Measurements from ENCODE around the gene GALNT12. TPM values are rescaled to one million over a fixed set of nuclear protein-coding genes. Genes with fewer than 3 reads are reported as not detected.

The GALNT12 gene
- total RNA-seq, 2 donors from 2014 or later, result 8.1 to 12.0 TPM

DNA sequence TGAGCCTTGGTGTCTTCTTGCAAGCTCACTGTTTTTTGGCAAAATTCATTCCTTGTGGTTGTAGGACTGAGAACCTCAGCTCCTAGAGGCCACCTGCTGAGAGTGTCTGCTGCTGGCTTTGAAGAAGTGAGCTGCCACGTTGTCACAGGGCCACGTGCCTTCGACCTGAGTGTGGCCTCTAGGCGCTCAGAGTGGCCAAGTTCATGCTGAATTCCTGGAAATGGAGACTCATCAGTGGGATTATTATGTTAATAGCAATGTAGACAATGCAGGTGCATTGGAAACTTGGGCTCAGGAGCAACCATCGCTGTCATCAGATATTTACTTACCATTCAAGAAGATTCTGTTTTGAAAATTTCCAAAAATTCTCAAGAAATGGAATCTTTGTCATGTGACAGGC lies 52.5 kb downstream of the GALNT12 start:
- Mint-ChIP-seq H3K9me3 (peaks cover 0 to 7% of the 10 kb centered on the region in 2 donors), H3K36me3 (peaks cover 0 to 13% of the 10 kb centered on the region in 2 donors), H3K27ac (no peak overlapping the region)
- DNase-seq (ENCODE audit: low spot score in 2 of 2), result no peak
- no peak for ATAC-seq

DNA sequence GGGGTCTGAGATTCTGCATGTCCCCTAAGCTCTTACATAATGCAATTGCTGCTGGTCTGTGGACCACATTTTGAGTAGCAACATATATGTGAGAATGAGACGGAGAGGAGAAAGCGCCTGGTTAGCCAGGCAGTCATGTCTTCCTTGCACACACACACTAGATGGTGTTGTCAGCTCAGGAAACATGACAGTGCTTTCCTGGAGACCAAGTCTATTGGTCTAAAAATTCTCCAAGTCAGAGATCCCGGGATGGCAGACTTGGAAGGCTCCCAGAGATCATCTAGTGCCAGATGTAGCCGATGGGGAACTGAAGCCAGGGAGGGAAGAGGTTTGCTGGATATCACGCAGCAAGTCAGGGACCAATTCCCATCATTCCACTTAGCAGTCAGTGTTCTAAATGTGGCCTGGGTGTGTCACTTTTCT lies 53.4 kb downstream of the GALNT12 start:
- peaks cover 0 to 2% of the 10 kb centered on the region in 2 donors for H3K9me3 Mint-ChIP-seq
- ATAC-seq (no peak), DNase-seq (ENCODE audit: low spot score in 2 of 2) (no peak)
- peaks cover 0 to 4% of the 10 kb centered on the region in 2 donors for H3K36me3 Mint-ChIP-seq
- H3K27ac Mint-ChIP-seq, result no peak overlapping the region

DNA sequence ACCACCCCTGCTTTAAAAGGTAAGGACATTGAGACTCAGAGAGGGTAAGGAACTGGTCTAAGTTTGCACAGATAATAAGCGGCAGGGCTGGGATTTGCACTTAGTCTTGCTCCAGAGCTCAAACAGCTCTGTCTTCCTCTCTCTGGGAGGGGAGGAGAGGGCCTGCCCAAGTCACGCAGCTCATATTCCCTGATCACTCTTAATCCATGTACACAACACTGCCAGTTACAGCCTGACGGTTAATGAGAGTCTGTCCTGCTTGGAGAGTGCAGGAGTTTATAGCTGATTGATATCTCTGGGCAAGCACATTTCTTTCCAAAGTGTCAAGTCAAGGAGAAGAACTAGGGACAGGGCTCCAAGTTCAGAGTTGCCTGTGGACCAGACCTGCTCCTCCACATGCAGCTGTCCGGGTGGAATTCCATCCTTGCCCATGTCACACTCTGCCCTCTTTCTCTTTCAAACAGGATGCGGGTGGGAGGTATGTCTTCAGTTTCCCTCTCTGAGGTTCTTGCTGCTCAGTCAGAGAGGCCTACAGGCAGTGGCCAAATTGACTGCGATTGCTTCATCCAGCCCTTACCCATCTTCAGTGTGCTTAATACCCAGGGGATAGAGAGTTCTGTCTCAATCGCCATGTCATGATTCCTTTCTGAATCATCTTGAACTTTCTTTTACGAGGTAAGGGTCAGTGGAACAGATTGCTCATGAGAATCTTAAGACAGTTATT lies 54.5 kb downstream of the GALNT12 start:
- DNase-seq (ENCODE audit: low spot score in 2 of 2), result no peak
- Mint-ChIP-seq H3K36me3 (no peaks in the 10 kb centered on the region), H3K27ac (no peak overlapping the region), H3K9me3 (no peaks in the 10 kb centered on the region)
- peak in 1 of 2 donors; percentile 47 for ATAC-seq

DNA sequence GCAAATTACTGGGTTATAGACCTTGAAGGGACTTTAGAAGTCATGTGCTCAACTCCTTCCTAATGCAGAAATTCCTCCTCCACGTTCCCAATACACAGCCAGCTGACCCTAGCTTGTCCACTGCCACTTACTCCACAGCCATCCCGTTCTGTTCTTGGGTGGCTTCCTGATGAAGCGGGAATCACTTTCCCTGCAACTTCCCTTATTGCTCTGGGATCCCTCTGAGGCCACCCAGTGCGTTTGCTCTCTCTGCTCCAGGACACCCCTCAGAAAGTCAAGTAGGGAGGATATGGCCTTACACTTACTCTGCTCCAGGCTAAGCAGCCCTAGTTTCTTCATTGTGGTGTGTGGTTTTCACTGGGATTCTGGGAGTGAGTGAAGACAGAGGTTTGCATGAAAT lies 55.5 kb downstream of the GALNT12 start:
- Mint-ChIP-seq H3K36me3 (no peaks in the 10 kb centered on the region), H3K27ac (peak overlapping the region in 1 of 2 donors; percentile 26), H3K9me3 (no peaks in the 10 kb centered on the region)
- ATAC-seq (no peak), DNase-seq (ENCODE audit: low spot score in 2 of 2) (no peak)

DNA sequence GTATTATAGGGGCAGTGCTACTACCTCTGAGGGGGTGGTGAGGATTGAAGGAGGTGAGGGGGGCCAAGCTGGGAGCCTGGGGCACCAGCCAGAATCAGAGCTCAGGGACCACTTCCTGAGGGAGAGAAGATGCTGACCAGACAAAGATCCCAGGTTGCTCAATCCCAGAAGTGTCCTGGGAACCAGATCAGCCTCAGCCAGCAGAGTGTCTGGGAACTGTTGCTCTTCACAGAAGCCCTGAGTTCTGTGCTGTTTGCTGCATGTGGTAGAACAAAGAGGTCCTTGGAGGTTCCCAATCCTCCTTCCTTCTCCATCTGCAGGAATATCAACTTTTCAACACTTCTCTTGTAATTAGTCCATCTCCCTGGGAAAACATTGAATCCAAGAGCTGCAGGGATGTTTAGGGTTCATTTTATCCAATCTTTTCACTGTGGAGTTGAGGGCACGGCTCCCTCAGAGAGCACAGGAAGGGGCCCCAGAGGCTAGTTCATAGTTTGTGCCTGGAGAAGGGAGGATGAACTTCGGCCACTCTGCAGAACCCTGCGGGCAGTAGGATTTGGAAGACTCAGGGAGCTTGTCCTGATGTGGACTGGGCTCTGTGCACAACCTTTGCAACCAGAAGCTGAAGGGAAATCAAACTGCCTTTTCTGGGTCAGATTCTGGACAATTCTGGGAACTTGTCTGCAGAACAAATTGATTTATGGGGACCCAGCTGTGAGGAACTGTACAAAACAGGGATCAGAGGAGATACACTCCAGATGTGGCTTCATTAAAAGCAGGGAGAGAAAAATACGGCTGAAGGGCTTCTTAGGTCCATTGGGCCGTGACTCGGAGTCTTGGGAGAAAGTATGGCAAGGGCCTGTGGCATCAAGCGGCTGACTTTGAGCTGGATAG lies 57.1 kb downstream of the GALNT12 start:
- no peak for ATAC-seq
- Mint-ChIP-seq H3K9me3 (no peaks in the 10 kb centered on the region), H3K27ac (no peak overlapping the region), H3K36me3 (no peaks in the 10 kb centered on the region)
- DNase-seq (ENCODE audit: low spot score in 2 of 2), result no peak

DNA sequence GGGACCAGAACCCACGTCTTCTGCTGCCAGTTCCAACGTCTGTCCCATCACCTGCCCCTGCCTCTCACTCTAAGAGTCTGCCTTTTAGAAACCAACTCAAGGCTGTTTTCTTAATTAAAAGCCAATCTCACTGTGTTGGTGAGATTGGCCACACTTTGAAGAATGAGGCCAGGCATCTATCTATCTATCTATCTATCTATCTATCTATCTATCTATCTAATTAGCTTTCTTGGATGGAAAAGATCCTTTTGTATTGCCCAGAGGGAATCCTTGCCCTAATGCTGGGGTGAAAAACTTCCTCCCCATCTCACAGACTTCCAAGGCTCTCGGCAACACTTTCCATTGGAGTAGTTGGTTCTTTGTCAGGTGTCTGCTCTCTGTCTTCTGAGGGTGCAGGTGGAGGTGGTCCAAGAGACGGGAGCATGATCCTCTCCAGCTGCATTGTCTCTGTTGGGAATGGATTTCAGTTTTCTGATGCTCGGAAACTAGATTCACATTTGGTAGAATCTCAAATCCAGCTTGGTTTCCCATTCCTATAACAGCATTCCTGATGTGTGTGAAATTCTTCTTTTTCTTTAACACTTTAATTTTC lies 57.9 kb downstream of the GALNT12 start:
- no peaks in the 10 kb centered on the region for H3K36me3 Mint-ChIP-seq
- H3K9me3 Mint-ChIP-seq, result no peaks in the 10 kb centered on the region
- H3K27ac Mint-ChIP-seq, result peak overlapping the region in 1 of 2 donors; percentile 22
- ATAC-seq (no peak), DNase-seq (ENCODE audit: low spot score in 2 of 2) (no peak)

DNA sequence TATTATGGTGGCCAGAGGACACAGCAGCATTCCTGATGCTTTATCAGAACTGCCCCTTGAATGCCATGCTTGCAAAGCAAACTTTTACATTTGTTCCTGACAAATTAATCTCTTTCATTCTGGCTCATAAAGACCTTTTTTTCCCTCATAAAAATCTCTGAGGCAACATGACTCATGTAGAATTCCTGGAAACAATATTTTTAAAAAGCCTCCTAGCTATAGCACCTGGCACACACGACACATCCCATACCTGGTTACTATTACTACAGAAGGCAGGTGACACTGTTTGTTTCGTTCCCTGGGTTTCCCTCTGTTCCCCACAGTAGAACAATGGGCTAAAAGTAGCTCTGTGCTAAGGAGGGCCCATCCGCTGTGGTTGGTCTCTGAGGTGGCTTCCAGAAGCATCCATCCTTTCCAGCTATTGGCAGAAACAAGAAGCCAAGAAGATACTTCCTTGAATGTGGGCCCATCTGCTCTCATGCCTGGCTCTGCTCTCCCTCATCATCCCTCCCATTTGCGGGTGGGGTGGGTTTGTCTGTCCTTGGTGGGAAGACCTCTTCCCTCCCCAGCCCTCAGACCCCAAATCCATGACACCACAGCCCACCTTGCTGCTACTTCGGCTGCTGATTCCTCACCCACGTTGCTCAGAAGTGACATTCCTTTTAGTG lies 59.1 kb downstream of the GALNT12 start:
- ATAC-seq (no peak), DNase-seq (ENCODE audit: low spot score in 2 of 2) (no peak)
- H3K9me3 Mint-ChIP-seq, result no peaks in the 10 kb centered on the region
- H3K36me3 Mint-ChIP-seq, result no peaks in the 10 kb centered on the region
- peak overlapping the region in 1 of 2 donors; percentile 24 for H3K27ac Mint-ChIP-seq

DNA sequence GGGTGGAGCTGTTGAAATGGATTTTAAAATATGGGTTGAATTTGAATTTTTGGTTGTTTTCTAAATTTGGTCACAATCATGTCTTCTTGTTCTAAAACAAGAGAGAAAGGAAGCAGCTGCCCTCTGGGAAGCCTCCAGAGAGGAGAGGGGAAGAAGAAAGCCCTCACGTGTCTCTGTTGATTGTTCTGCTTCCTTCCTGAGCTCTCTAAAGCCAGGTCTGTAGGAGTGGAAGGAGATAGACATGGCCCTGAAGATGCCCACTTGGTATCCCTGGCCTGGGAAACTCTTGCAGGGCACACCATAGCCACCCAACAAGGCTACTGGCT lies 59.6 kb downstream of the GALNT12 start:
- ATAC-seq (no peak), DNase-seq (ENCODE audit: low spot score in 2 of 2) (no peak)
- no peaks in the 10 kb centered on the region for H3K36me3 Mint-ChIP-seq
- H3K9me3 Mint-ChIP-seq, result peaks cover 0 to 4% of the 10 kb centered on the region in 2 donors
- peak overlapping the region in 1 of 2 donors; percentile 24 for H3K27ac Mint-ChIP-seq

DNA sequence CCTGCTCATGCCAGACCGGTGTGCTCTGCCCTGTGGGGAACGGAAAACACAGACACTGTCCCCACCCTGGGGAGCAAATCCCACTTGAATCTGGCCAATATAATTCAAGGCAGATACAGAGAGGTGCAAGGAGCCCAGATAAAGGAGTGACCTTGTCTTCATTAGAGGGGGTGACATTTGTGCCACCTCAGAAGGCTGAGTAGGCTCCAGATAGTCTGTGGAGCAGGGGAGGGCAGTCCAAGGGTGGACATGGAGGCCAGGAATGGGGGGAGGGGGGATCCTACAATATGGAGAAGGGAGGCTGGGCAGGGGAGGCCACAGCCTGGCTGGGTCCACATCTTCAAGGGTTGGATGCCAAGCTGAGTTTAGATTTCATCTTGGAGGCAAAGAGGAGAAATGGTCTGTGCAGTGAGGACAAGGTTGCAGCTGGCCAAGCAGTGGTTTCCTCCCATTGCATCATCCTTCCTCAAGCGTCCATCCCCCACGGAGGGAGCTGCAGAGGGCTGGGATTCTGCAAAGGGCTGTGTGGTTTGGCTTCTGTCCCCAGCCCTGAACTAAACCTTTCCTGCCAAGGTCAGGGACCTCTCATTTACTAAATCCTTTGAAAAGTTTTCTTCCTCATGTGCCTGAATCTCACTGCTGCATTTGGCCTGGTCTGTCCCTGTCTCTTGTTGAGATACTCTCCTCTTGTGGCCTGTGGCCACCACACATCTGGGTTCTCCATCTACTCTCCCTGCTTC lies 60.1 kb downstream of the GALNT12 start:
- ATAC-seq (no peak), DNase-seq (ENCODE audit: low spot score in 2 of 2) (no peak)
- no peaks in the 10 kb centered on the region for H3K36me3 Mint-ChIP-seq
- H3K27ac Mint-ChIP-seq, result peak overlapping the region in 1 of 2 donors; percentile 24
- peaks cover 0 to 5% of the 10 kb centered on the region in 2 donors for H3K9me3 Mint-ChIP-seq

DNA sequence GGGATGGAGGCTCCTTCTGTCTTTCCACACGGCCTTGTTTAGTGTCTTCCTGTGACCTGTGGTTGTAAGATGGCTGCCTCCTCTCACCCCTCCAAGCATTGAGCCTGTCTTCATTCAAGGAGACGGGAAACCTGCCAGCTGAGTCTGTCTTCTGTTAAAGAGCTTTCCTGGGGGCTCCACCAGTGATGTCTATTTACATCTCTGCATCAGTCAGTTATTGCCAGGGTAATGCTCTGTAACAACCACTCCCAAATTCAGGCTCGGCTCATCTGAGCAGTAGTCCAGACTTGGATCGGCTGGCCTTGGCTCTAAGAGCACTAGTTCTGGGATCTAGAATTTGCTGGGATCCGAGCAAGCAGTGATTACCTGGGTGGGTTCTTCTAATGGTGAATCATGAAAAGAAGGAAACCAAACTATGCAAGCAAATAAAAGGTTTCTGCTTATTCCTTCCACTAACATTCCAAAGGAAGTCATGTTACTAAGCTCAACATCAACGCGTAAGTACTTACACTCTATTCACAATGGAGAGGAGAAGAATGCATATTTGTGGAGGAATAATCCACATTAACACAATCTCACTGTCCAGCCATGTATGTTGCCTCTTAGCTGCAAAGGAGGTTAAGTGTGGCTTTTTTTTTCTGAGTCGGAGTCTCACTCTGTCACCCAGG lies 61.7 kb downstream of the GALNT12 start:
- Mint-ChIP-seq H3K9me3 (peaks cover 0 to 5% of the 10 kb centered on the region in 2 donors), H3K27ac (no peak overlapping the region)
- ATAC-seq, result no peak

DNA sequence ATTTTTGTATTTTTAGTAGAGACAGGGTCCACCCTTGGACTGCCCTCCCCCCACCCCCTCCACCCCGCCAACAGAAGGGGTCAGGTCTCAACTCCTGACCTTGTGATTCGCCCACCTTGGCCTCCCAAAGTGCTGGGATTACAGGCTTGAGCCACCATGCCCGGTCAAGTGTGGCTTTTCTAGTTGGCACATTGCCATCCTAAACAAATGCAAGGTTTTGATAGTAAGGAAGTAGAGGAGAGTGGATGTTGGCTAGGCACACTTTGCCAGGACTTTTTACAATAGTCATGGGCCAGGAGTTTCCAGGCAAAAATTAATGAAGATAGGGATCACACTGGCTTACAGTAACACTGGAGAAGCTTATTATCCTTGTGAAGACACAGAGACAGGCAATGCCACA lies 62.4 kb downstream of the GALNT12 start:
- no peak for ATAC-seq
- Mint-ChIP-seq H3K9me3 (peaks cover 0 to 5% of the 10 kb centered on the region in 2 donors), H3K27ac (no peak overlapping the region), H3K36me3 (no peaks in the 10 kb centered on the region)
- no peak for DNase-seq (ENCODE audit: low spot score in 2 of 2)

More for the DNA sequence above, 61.7 kb downstream of the GALNT12 start:
- H3K36me3 Mint-ChIP-seq, result no peaks in the 10 kb centered on the region
- DNase-seq (ENCODE audit: low spot score in 2 of 2), result no peak

DNA sequence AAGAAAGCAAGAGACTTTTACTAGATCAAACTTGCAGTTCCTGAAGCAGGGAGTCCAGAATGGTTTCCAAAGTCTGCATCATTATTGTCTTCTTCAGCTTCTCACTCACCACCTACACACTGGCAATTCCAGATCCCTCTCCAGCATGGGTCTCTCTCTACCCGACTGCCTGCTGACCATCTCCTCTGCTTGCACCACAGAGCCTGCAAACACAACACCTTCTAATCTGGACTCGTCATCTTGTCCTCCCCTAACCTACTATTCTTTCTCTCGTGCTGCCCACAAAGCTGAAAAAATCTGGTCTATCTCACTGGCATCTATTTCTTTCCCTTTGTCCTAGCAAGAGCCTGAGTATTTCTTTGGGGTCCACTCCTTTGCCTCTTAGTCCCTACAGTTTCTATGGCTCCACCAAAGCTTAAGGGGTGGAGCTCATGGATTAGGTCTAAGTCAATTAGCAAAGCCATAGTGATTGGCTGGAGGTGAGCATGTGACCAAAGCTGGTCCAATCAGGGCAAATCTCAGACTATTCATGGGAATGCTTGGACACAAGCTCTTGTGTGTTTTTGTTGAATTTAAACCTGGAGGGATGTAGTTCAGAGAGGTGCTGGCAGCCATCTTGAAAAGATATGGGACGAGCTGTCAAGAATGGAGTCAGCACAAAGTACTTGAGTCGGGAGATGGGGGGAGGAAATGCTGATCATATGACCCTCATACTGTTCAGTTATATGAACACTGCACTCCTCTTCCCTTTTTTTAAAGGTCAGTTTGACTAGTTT lies 63.5 kb downstream of the GALNT12 start:
- Mint-ChIP-seq H3K9me3 (peaks cover 0 to 5% of the 10 kb centered on the region in 2 donors), H3K27ac (no peak overlapping the region), H3K36me3 (no peaks in the 10 kb centered on the region)
- ATAC-seq, result no peak
- DNase-seq (ENCODE audit: low spot score in 2 of 2), result no peak

DNA sequence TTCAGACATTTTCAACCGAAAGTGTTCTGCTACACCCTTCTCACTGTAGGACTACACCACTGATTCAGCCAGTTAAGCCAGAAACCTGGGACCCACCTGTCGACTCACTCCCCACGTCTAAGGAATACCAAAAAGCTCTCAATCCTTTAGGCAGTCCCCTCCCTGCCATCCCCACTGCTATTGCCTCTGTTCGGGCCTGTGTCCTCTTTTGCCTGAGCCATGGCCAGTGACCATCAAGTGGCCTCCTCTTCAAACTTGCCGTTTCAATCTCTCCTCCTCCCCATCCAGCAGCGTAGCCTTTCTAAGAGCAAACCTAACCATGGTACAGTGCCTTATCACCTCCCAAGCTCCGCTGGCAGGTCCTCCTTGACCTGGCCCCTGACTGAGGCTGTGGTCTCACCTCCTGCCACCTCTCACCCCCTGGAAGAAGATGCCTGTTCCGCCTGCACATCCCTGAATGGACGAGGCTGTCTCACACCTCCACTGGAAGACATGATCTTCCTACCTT lies 64.1 kb downstream of the GALNT12 start:
- DNase-seq (ENCODE audit: low spot score in 2 of 2), result no peak
- Mint-ChIP-seq H3K9me3 (peaks cover 0 to 5% of the 10 kb centered on the region in 2 donors), H3K27ac (no peak overlapping the region), H3K36me3 (no peaks in the 10 kb centered on the region)
- no peak for ATAC-seq

DNA sequence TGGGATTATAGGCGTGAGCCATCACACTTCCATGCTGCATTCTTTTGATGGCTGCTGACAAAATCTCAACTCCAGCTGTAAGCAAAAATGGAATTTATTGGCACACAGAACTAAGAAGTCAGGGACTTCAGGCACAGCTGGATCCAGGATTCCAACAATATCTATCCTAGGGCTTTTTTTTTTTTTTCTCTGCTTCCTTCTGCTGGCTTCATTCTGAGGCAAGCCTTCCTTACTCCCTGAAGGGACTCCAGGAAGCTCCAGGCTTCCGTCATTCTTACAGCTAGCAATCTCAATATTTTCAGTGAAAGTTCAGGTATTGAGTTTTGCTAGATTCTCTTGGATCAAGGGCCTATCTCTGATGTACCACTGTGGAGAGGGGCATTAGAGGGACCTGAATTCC lies 66.1 kb downstream of the GALNT12 start:
- Mint-ChIP-seq H3K9me3 (peaks cover 0 to 5% of the 10 kb centered on the region in 2 donors), H3K27ac (peak overlapping the region in 1 of 2 donors; percentile 13), H3K36me3 (no peaks in the 10 kb centered on the region)
- ATAC-seq, result no peak
- no peak for DNase-seq (ENCODE audit: low spot score in 2 of 2)

DNA sequence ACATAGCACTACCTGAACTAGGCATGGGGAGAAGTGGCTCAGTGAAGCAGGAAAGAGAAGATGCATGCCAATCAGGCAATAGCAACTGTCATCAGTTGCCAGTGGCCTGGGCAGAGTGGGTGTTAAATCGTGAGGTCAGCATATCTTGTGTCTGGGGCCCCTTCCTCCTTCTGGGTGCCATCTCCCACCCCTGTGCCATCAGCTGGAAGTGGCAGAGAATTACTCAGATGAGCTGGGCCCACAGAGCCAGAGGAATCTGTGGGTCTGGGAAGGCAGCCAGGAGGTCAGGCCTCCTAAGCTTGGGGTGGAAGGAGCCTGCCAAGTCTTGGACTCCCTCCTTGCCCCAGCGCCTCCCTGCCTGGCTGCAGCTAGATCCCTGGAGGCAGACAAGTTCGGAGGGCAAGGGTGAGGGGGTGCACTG lies 66.5 kb downstream of the GALNT12 start:
- Mint-ChIP-seq H3K36me3 (no peaks in the 10 kb centered on the region), H3K27ac (peak overlapping the region in 1 of 2 donors; percentile 13), H3K9me3 (peaks cover 0 to 5% of the 10 kb centered on the region in 2 donors)
- DNase-seq (ENCODE audit: low spot score in 2 of 2), result no peak
- no peak for ATAC-seq

All from activated naive CD4-positive, alpha-beta T cell treated with anti-CD3 and anti-CD28 coated beads, Interleukin-2, amount 50 U/mL, for 72 hours (primary cell).